HepG2 (cell line): Measurements from ENCODE around the gene RHBDD2. TPM values are rescaled to one million over a fixed set of nuclear protein-coding genes. Genes with fewer than 3 reads are reported as not detected.

Experiments used
- CAMTA2 ChIP-seq: sonication (generic); formaldehyde crosslinking; IDR thresholded peaks from 2 replicates; pipeline ENCODE4 v1.4.0; 2020; ENCODE audit warnings: mild to moderate bottlenecking, missing genetic modification reagents, borderline replicate concordance
- CTCF ChIP-seq: sonication (generic); formaldehyde crosslinking; IDR thresholded peaks from 2 replicates; pipeline ENCODE4 v1.5.0; 2020; ENCODE audit warnings: mild to moderate bottlenecking, missing genetic modification reagents, moderate library complexity
- ELK4 ChIP-seq: sonication (generic); formaldehyde crosslinking; IDR thresholded peaks from 2 replicates; pipeline ENCODE4 v1.9.0; 2021; ENCODE audit warnings: missing genetic modification reagents, borderline replicate concordance
- FOXC1 ChIP-seq: sonication (generic); formaldehyde crosslinking; IDR thresholded peaks from 2 replicates; pipeline ENCODE4 v1.8.0; 2022; ENCODE audit warnings: mild to moderate bottlenecking, missing genetic modification reagents, borderline replicate concordance
- HES4 ChIP-seq: sonication (generic); formaldehyde crosslinking; IDR thresholded peaks from 2 replicates; pipeline ENCODE4 v1.9.0; 2021; ENCODE audit warnings: mild to moderate bottlenecking, missing genetic modification reagents, borderline replicate concordance
- HNF1B ChIP-seq: sonication (generic); formaldehyde crosslinking; IDR thresholded peaks from 2 replicates; pipeline ENCODE4 v1.5.1; 2020; ENCODE audit warnings: mild to moderate bottlenecking, moderate library complexity, missing genetic modification reagents
- MXI1 ChIP-seq: IDR thresholded peaks from 3 replicates; pipeline ENCODE4 v1.6.1; 2012; ENCODE audit warnings: low read depth, low read length, inconsistent platforms, borderline replicate concordance
- NFRKB ChIP-seq: fragments of 450-650 bp; IDR thresholded peaks from 2 replicates; pipeline ENCODE4 v1.6.1; 2017
- SIN3B ChIP-seq: fragments of 150-350 bp; IDR thresholded peaks from 2 replicates; pipeline ENCODE4 v1.6.1; 2014; ENCODE audit warnings: low read length
- UBTF ChIP-seq: sonication (generic); formaldehyde crosslinking; IDR thresholded peaks from 2 replicates; pipeline ENCODE4 v1.4.0; 2020; ENCODE audit warnings: mild to moderate bottlenecking, missing genetic modification reagents
- ZBTB37 ChIP-seq: sonication (generic); formaldehyde crosslinking; IDR thresholded peaks from 2 replicates; pipeline ENCODE4 v1.4.0; 2020; ENCODE audit warnings: mild to moderate bottlenecking, missing genetic modification reagents
- ZFP41 ChIP-seq: sonication (generic); formaldehyde crosslinking; IDR thresholded peaks from 2 replicates; pipeline ENCODE4 v1.4.0; 2020; ENCODE audit warnings: mild to moderate bottlenecking, missing genetic modification reagents, borderline replicate concordance
- ZFP62 ChIP-seq: sonication (generic); formaldehyde crosslinking; IDR thresholded peaks from 2 replicates; pipeline ENCODE4 v1.4.0; 2020; ENCODE audit warnings: missing genetic modification reagents
- ZNF235 ChIP-seq: sonication (generic); formaldehyde crosslinking; IDR thresholded peaks from 2 replicates; pipeline ENCODE4 v1.8.1; 2023; ENCODE audit warnings: mild to moderate bottlenecking, missing genetic modification reagents, borderline replicate concordance
- ZNF383 ChIP-seq: sonication (generic); formaldehyde crosslinking; IDR thresholded peaks from 2 replicates; pipeline ENCODE4 v1.4.0; 2020; ENCODE audit warnings: missing genetic modification reagents, mild to moderate bottlenecking, borderline replicate concordance
- ZNF558 ChIP-seq: sonication (generic); formaldehyde crosslinking; IDR thresholded peaks from 2 replicates; pipeline ENCODE4 v1.9.0; 2022; ENCODE audit warnings: mild to moderate bottlenecking, missing genetic modification reagents, borderline replicate concordance
- ZNF652 ChIP-seq: IDR thresholded peaks from 2 replicates; pipeline ENCODE4 v1.6.1; 2016; ENCODE audit warnings: low read depth, borderline replicate concordance
- ZNF660 ChIP-seq: sonication (generic); formaldehyde crosslinking; IDR thresholded peaks from 2 replicates; pipeline ENCODE4 v1.5.1; 2020; ENCODE audit warnings: mild to moderate bottlenecking, low read depth, missing genetic modification reagents, borderline replicate concordance
- polyA plus RNA-seq, 8 experiments: library from polyadenylated mRNA; depleted of rRNA in 3 of 8; stranded (reverse) in 7 of 8; unstranded in 1 of 8; fragments of >200 nt; fragmentation: Illumina TruSeq in 4 of 8; extraction: Trizol in 4 of 8; gene quantifications; 2 replicates each; pipeline versions ENCODE4 v1.2.1 to v1.2.3, GENCODE V29; 2011 to 2016; ENCODE audit warnings: low read depth in 4 of 8, missing spikeins in 1 of 8, mixed read lengths in 1 of 8; ENCODE audit not compliant: insufficient read depth in 1 of 8
- total RNA-seq, 5 experiments: library from RNA; depleted of rRNA; stranded (reverse); fragments of >200 nt; fragmentation: Illumina TruSeq; extraction: Trizol; gene quantifications; 2 replicates each; pipeline ENCODE4 v1.2.3, GENCODE V29; 2016; ENCODE audit warnings: low read depth in 1 of 5

The RHBDD2 gene
- total and polyA plus RNA-seq, 2 of the 13 experiments (the other 11 are each of a cell fraction or from before 2014, with no cell fraction given): 23.1 to 26.4 TPM

- TF ChIP-seq UBTF (CRISPR knock-in tag) (peak; percentile 87), NFRKB (no peak), ZFP41 (CRISPR knock-in tag) (peak; percentile 49; the same call in 1 of the 2 replicates), CAMTA2 (CRISPR knock-in tag) (no peak), MXI1 (peak; percentile 90; the same call in 2 of the 3 replicates), ZBTB37 (CRISPR knock-in tag) (0 out of 2 replicates have a peak, but pooled peaks have one; percentile 20), ZNF235 (peak; percentile 96; the same call in 1 of the 2 replicates), ZNF660 (no peak), ZNF383 (no peak), ZNF652 (CRISPR knock-in tag) (no peak), SIN3B (no peak), CTCF (CRISPR knock-in tag) (peak; percentile 45), HES4 (peak; percentile 71; the same call in 1 of the 2 replicates), ZFP62 (CRISPR knock-in tag) (no peak), FOXC1 (peak; percentile 69; the same call in 1 of the 2 replicates), ELK4 (CRISPR knock-in tag) (no peak), ZNF558 (CRISPR knock-in tag) (peak; percentile 77; the same call in 1 of the 2 replicates), HNF1B (CRISPR knock-in tag) (no peak; the same call in none of the 2 replicates)
Observed at GRCh38 chr7:75914655-75915415, 36.0 kb downstream of the RHBDD2 start, which contains the start of gene POR (continued).
